ENCODE data around the gene HDHD5.

The HDHD5 gene

GRCh38 chr22:17091851-17092250 lies 67.2 kb downstream of the HDHD5 start:
- no peaks in the 10 kb centered on the region for H3K4me1 ChIP-seq (ENCODE audit: control insufficient read depth in 2 of 2, insufficient read depth in 1 of 2, low read depth in 1 of 2, low read length in 2 of 2)
- no peak overlapping the region for H3K14ac ChIP-seq (ENCODE audit: low read length)
- no peak overlapping the region for H3K4me2 ChIP-seq (ENCODE audit: insufficient read depth, low read length, poor library complexity, severe bottlenecking)
- no peak overlapping the region for H2BK12ac ChIP-seq (ENCODE audit: low read length)
- H2AK5ac ChIP-seq (ENCODE audit: low read depth, low read length), result no peak overlapping the region
- DNase-seq (ENCODE audit: low spot score), result no peak
- no peaks in the 10 kb centered on the region for H3K79me1 ChIP-seq (ENCODE audit: low read depth, low read length)
- no peak overlapping the region for H2BK5ac ChIP-seq (ENCODE audit: low read length)
- H3K36me3 ChIP-seq (replicated peaks in 1 of 2; ENCODE audit: control insufficient read depth in 2 of 2, insufficient read depth in 2 of 2, low read length in 2 of 2), result peaks cover 0 to 3% of the 10 kb centered on the region in 2 donors
- no peak overlapping the region for H2BK120ac ChIP-seq (ENCODE audit: low read depth, low read length)
- no peak overlapping the region for H2BK15ac ChIP-seq (ENCODE audit: low read length)
- H3K4me3 ChIP-seq (ENCODE audit: low read length in 2 of 2), result no peak overlapping the region
- H3K9me3 ChIP-seq (replicated peaks in 1 of 2; ENCODE audit: control insufficient read depth in 2 of 2, insufficient read depth in 1 of 2, low read depth in 1 of 2, low read length in 2 of 2), result no peaks in the 10 kb centered on the region
- no peak overlapping the region for H3K18ac ChIP-seq (ENCODE audit: low read length)
- H3K23ac ChIP-seq (ENCODE audit: low read depth, low read length, poor library complexity), result no peak overlapping the region
- no peak overlapping the region for H2AFZ ChIP-seq (ENCODE audit: low read length)
- no peak overlapping the region for H3K9ac ChIP-seq (ENCODE audit: low read depth, low read length, poor library complexity)
- no peak overlapping the region for H4K91ac ChIP-seq (ENCODE audit: low read depth, low read length, poor library complexity)
- H3K27ac ChIP-seq (replicated peaks; ENCODE audit: low read length), result no peak overlapping the region
- no CpG with 5 or more reads among the region's 4 CpGs for WGBS, 2 donors (ENCODE audit: extremely low coverage in 2 of 2, insufficient read length in 2 of 2, insufficient replicate concordance in 1 of 2)
- peaks cover 0 to 6% (median 0%) of the 10 kb centered on the region in 3 experiments for H3K27me3 ChIP-seq (ENCODE audit: control insufficient read depth in 3 of 3, insufficient read depth in 3 of 3, low read depth in 1 of 3, low read length in 3 of 3)
- no peak overlapping the region for H4K8ac ChIP-seq (ENCODE audit: low read depth, low read length)
- no peak overlapping the region for H3K4ac ChIP-seq (ENCODE audit: low read length)

DNA sequence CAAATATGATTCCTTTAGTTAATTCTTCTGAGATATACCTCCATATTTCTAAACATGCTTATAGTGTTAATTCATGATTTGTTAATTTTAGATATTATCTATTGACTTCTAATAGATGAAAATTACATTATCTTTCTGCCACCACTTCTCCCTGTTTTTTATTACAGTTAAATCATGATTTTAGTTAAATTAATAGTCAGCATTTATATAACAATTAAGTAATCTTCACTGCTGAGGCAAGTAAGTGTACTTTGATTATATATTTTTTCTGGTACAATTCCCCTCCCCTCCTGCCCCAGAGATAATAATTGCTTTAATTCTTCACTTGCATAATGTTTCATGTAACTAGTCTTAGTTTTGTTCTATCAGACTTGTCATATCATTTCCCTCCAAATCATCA lies 68.5 kb downstream of the HDHD5 start:
- H2BK5ac ChIP-seq (ENCODE audit: low read length), result no peak overlapping the region
- no peak overlapping the region for H2BK120ac ChIP-seq (ENCODE audit: low read depth, low read length)
- DNase-seq (ENCODE audit: low spot score), result no peak
- H2BK12ac ChIP-seq (ENCODE audit: low read length), result no peak overlapping the region
- no peak overlapping the region for H3K9ac ChIP-seq (ENCODE audit: low read depth, low read length, poor library complexity)
- H3K79me1 ChIP-seq (ENCODE audit: low read depth, low read length), result no peaks in the 10 kb centered on the region
- no peak overlapping the region for H4K8ac ChIP-seq (ENCODE audit: low read depth, low read length)
- no peak overlapping the region for H3K23ac ChIP-seq (ENCODE audit: low read depth, low read length, poor library complexity)
- no peak overlapping the region for H3K4me2 ChIP-seq (ENCODE audit: insufficient read depth, low read length, poor library complexity, severe bottlenecking)
- H3K4me1 ChIP-seq (ENCODE audit: control insufficient read depth in 2 of 2, insufficient read depth in 1 of 2, low read depth in 1 of 2, low read length in 2 of 2), result no peaks in the 10 kb centered on the region
- H3K27me3 ChIP-seq (ENCODE audit: control insufficient read depth in 3 of 3, insufficient read depth in 3 of 3, low read depth in 1 of 3, low read length in 3 of 3), result peaks cover 0 to 19% (median 2%) of the 10 kb centered on the region in 3 experiments
- no peak overlapping the region for H3K14ac ChIP-seq (ENCODE audit: low read length)
- no peak overlapping the region for H3K27ac ChIP-seq (replicated peaks; ENCODE audit: low read length)
- no peak overlapping the region for H2BK15ac ChIP-seq (ENCODE audit: low read length)
- H3K18ac ChIP-seq (ENCODE audit: low read length), result no peak overlapping the region
- H3K36me3 ChIP-seq (replicated peaks in 1 of 2; ENCODE audit: control insufficient read depth in 2 of 2, insufficient read depth in 2 of 2, low read length in 2 of 2), result peaks cover 0 to 2% of the 10 kb centered on the region in 2 donors
- H3K9me3 ChIP-seq (replicated peaks in 1 of 2; ENCODE audit: control insufficient read depth in 2 of 2, insufficient read depth in 1 of 2, low read depth in 1 of 2, low read length in 2 of 2), result no peaks in the 10 kb centered on the region
- H3K4ac ChIP-seq (ENCODE audit: low read length), result no peak overlapping the region
- no peak overlapping the region for H3K4me3 ChIP-seq (ENCODE audit: low read length in 2 of 2)
- H4K91ac ChIP-seq (ENCODE audit: low read depth, low read length, poor library complexity), result no peak overlapping the region
- H2AK5ac ChIP-seq (ENCODE audit: low read depth, low read length), result no peak overlapping the region
- no peak overlapping the region for H2AFZ ChIP-seq (ENCODE audit: low read length)

Data from neuronal stem cell (in vitro differentiated cells).